Coronary artery (tissue), 2 donors: ENCODE data around the gene CAPN1.
"Not testable (repeated sequence)": the region's sequence is repeated elsewhere in the genome, so short reads cannot be mapped to it uniquely, and the experiment has no call there.

Experiments
- DNase-seq: peaks from one replicate; pipeline ENCODE4 v3.0.0-alpha.2; 2017; ENCODE audit warnings: low spot score
- H3K27ac ChIP-seq, 2 donors: fragments of 200-600 bp; sonication (generic); one replicate each; pipeline ENCODE4 v1.5.1; 2016 to 2019
- H3K4me3 ChIP-seq: fragments of 200-600 bp; sonication (generic); 2 replicates; pipeline ENCODE4 v1.5.1; 2016; ENCODE audit warnings: mild to moderate bottlenecking, moderate library complexity
- TF ChIP-seq, protein P1 (sequence below): fragments of 200-600 bp; sonication (generic); IDR thresholded peaks from one replicate; pipeline ENCODE4 v1.5.1; 2019; ENCODE audit warnings: antibody characterized with exemption

Gene CAPN1

DNA sequence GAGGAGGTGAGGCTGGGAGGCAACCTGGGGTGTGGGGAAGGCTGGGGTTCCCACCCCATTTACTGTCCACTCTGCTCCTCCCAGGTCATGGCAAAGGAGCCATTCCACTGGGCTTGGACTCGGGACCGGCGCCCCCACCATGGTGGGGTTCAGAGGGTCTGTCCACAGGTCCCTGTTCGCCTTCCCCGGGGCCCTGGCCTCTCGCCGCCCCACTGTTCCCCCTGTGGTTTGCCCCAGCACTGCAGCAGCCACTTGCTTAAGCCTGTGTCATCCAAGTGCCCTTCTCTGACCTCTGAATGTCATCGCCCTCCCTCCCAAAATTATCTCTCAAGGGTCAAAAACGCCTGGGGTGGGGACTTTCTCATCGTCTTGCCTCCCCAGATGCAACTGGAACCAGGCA lies 9.1 kb upstream of the CAPN1 start:
- H3K4me3 ChIP-seq: no peak overlapping the region
- TF ChIP-seq, protein P1, sequence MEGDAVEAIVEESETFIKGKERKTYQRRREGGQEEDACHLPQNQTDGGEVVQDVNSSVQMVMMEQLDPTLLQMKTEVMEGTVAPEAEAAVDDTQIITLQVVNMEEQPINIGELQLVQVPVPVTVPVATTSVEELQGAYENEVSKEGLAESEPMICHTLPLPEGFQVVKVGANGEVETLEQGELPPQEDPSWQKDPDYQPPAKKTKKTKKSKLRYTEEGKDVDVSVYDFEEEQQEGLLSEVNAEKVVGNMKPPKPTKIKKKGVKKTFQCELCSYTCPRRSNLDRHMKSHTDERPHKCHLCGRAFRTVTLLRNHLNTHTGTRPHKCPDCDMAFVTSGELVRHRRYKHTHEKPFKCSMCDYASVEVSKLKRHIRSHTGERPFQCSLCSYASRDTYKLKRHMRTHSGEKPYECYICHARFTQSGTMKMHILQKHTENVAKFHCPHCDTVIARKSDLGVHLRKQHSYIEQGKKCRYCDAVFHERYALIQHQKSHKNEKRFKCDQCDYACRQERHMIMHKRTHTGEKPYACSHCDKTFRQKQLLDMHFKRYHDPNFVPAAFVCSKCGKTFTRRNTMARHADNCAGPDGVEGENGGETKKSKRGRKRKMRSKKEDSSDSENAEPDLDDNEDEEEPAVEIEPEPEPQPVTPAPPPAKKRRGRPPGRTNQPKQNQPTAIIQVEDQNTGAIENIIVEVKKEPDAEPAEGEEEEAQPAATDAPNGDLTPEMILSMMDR: no peak
- DNase-seq: no peak
- no peak overlapping the region for H3K27ac ChIP-seq

DNA sequence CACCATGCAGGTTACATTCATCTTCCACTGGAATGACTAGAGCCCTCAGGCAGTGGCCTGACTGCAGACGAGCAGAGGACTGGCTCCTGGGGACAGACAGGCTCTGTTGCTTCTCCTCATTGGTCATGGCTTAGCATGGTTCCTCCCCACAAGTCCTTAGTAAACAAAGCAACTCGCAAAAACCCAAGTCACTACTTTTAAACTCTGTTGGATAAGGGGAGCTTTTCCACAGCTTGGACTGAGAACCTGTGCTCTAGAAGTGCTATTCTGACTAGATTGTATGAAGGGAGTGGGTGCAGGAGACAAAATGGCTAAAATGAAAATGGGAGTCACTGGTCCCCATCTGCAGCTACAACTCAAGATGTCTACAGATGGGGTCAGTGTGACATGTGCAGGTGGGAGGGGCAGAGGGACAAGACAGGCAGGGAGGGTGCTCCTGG lies 7.1 kb upstream of the CAPN1 start:
- not testable (repeated sequence) for DNase-seq, H3K4me3 ChIP-seq, H3K27ac ChIP-seq

DNA sequence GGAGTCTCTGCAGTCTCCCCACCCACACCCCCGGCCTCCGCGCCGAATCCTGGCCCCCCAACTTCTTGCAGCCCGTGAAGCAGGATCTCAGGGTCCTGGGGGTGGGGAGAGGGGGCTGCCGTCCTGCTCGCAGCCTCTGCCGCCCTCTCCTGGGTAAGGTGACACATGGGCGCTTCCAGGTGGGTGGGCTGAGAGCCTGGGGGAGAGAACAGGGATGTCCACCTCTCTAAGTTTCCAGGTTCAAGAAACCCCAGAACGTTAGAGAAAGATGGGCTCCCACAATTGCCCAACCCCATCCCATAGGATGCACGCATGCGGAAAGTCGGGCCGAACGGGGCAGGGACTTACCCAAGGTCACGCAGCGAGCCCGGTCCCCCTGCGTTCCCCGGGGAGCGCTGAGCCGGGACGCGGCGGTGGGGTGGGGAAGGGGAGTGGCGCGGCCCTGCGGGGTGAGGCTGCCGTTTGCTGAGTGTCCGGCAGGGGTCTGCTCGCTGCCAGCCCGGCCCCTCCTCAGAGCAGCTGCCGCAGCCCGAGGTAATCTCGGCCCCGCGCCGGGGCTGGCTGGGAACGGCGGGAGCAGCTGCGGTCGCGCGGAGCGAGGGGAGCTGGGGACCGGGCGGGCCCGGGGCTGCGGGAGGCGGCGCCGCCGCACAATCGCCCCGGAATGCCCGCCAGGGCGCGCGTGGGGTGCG lies 705 bp upstream of the CAPN1 start:
- TF ChIP-seq, protein P1: no peak
- H3K4me3 ChIP-seq: peak overlapping the region; percentile 87
- DNase-seq: peak; percentile 84
- peak overlapping the region; percentile 80 to 96 for H3K27ac ChIP-seq

DNA sequence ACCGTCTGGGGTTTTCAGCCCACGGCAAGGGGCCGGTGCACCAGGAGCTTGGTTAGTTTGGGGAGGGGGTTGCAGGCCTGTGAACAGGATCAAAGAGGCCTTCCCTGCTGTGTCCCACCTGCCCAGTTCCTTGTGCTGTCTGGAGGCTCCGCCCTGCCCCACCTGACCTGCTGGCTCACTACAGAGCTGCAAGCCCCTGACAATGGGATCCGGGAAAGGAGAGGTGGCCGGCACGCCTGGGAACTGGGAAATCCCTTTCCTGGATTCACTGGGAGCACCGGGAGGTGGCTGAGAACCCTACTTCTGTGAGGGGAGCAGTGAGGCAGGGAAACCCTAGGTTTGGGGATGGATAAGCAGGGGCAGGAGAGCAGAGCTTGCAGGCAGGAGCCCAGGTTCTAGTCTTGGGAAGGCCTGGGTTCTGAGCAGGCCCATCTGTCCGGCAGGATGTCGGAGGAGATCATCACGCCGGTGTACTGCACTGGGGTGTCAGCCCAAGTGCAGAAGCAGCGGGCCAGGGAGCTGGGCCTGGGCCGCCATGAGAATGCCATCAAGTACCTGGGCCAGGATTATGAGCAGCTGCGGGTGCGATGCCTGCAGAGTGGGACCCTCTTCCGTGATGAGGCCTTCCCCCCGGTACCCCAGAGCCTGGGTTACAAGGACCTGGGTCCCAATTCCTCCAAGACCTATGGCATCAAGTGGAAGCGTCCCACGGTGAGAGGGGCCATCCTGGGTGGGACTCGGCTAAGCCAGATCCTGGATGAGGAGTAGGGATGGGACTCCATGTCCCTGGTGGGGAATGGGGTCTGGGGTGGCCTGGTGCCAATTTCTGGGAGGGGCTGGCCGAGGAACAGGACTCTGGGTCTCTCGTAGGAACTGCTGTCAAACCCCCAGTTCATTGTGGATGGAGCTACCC lies 786 bp downstream of the CAPN1 start:
- H3K27ac ChIP-seq: peak overlapping the region; percentile 80 to 96
- peak overlapping the region; percentile 87 for H3K4me3 ChIP-seq
- DNase-seq: no peak
- TF ChIP-seq, protein P1: no peak

DNA sequence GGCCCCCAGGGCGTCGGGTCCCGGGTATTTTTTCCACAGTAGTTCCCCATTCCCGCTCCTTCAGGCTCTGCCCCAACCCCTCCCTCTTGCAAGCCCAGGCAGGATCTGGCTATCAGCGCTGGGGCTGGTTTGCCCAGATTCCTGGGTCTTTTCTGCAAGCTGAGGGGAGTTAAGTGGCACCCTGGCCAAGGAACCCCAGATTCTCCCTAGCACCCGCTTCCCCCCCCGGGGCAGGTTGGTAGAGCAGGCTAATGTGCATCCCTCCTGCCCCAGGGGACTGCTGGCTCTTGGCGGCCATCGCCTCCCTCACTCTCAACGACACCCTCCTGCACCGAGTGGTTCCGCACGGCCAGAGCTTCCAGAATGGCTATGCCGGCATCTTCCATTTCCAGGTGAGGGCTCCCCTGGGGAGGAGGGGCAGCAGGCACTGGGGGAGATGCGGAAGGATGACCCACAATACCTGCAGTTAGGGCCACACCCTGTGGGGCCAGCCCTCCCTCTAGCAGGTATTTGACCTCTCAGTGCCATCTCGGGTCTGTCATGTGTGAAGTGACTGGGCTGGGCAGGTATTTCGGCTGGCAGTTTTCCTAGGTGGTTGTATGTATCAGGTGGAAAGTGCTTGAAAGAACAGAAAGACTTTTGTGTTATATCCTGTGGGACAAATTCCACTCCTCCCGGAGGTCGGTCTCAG lies 1.6 kb downstream of the CAPN1 start:
- peak overlapping the region; percentile 87 for H3K4me3 ChIP-seq
- DNase-seq: no peak
- peak overlapping the region in 1 of 2 donors; percentile 96 for H3K27ac ChIP-seq
- TF ChIP-seq, protein P1: no peak

DNA sequence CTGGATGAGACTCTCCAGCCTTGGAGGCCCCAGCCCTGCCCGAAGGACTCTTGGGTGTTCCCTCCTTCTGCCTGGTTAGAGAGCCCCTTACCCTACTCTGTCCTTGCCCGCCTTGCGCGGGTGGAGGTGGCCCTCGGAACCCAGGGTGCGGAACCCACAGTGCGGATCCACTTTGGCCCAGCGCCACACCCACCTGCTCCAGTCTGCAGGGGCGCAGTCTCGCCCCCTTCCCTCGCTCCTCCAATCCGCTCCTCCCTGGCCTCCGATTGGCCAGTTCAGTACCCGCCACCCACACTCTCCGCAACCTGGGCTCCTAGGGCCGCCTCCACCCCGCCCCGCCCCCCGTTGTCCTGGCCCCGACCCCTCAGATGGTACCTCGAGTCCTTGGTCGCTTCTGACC lies 2.4 kb downstream of the CAPN1 start:
- H3K4me3 ChIP-seq: no peak overlapping the region
- TF ChIP-seq, protein P1: no peak
- no peak for DNase-seq
- H3K27ac ChIP-seq: no peak overlapping the region

DNA sequence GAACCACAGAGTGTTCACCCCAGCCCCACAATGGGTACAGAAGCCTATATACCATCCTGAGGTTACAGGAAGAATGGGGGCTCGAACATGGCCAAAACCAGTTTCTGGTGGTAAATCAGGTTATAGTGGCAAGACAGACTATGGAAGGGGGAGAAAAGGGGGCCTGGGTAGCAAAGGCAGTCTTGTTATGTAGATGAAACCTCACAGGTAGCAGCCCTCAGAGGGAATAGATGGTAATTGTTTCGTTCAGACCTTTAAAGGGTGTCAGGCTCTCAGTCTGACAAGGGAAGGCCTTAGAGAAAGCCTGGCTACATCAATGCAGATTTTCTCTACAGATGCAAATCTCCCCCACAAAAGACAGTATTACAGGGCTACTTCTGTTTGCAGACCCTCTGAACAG lies 3.4 kb downstream of the CAPN1 start:
- TF ChIP-seq, protein P1: no peak
- Histone ChIP-seq H3K4me3 (no peak overlapping the region), H3K27ac (no peak overlapping the region)
- DNase-seq: no peak
